Liver (tissue), 9 donors: Measurements from ENCODE around the gene HPN. TPM values are rescaled to one million over a fixed set of nuclear protein-coding genes. Genes with fewer than 3 reads are reported as not detected.
A peak's percentile ranks its signal among the peaks of the same experiment; 100 is the strongest.

ENCODE experiments used
- DNase-seq: peaks from one replicate; pipeline ENCODE4 v3.0.0-alpha.2; 2017; ENCODE audit warnings: low spot score
- H3K27ac ChIP-seq, 2 donors: one replicate each; pipeline ENCODE4 v1.7.0; 2013; ENCODE audit warnings: inconsistent platforms in 2 of 2, low read length in 2 of 2, control low read depth in 1 of 2, low read depth in 1 of 2, mild to moderate bottlenecking in 1 of 2
- H3K27me3 ChIP-seq, 4 donors: one replicate each; pipeline versions ENCODE4 v1.6.1 to v1.7.0; 2013; ENCODE audit warnings: low read length in 3 of 4, inconsistent platforms in 1 of 4, mild to moderate bottlenecking in 1 of 4, moderate library complexity in 1 of 4; ENCODE audit not compliant: control insufficient read depth in 4 of 4, insufficient read depth in 4 of 4
- H3K36me3 ChIP-seq, 4 donors: one replicate each; pipeline versions ENCODE4 v1.6.1 to v1.7.0; 2013; ENCODE audit warnings: low read length in 3 of 4, mild to moderate bottlenecking in 3 of 4, low read depth in 1 of 4, moderate library complexity in 1 of 4; ENCODE audit not compliant: control insufficient read depth in 4 of 4, insufficient read depth in 3 of 4
- H3K4me1 ChIP-seq, 4 donors: one replicate each; pipeline versions ENCODE4 v1.6.1 to v1.7.0; 2013; ENCODE audit warnings: low read length in 3 of 4, mild to moderate bottlenecking in 3 of 4, moderate library complexity in 1 of 4; ENCODE audit not compliant: control insufficient read depth in 4 of 4, insufficient read depth in 4 of 4
- H3K4me3 ChIP-seq, 3 donors: one replicate each; pipeline versions ENCODE4 v1.6.1 to v1.7.0; 2013; ENCODE audit warnings: low read length in 3 of 3, control low read depth in 1 of 3, low read depth in 1 of 3, mild to moderate bottlenecking in 1 of 3
- H3K9ac ChIP-seq, 2 donors: one replicate each; pipeline ENCODE4 v1.7.0; 2013; ENCODE audit warnings: low read length in 2 of 2, mild to moderate bottlenecking in 2 of 2, moderate library complexity in 2 of 2, control low read depth in 1 of 2, low read depth in 1 of 2
- H3K9me3 ChIP-seq, 4 donors: one replicate each; pipeline versions ENCODE4 v1.6.1 to v1.7.0; 2013; ENCODE audit warnings: low read length in 3 of 4; ENCODE audit not compliant: control insufficient read depth in 4 of 4
- FOXA1 ChIP-seq: IDR thresholded peaks from 2 replicates; pipeline ENCODE4 v1.6.1; 2016; ENCODE audit warnings: antibody characterized with exemption
- FOXA2 ChIP-seq: IDR thresholded peaks from 2 replicates; pipeline ENCODE4 v1.6.1; 2016; ENCODE audit warnings: antibody characterized with exemption
- GABPA ChIP-seq, 2 donors: IDR thresholded peaks in 1 of 2; conservative IDR thresholded peaks in 1 of 2; 2 replicates each; pipeline ENCODE4 v1.6.1; 2016; ENCODE audit warnings: antibody characterized with exemption in 2 of 2, mild to moderate bottlenecking in 1 of 2, moderate library complexity in 1 of 2
- HNF4A ChIP-seq, 2 donors: conservative IDR thresholded peaks; 2 replicates each; pipeline ENCODE4 v1.6.1; 2016; ENCODE audit warnings: antibody characterized with exemption in 2 of 2, mild to moderate bottlenecking in 2 of 2
- HNF4G ChIP-seq: IDR thresholded peaks from 2 replicates; pipeline ENCODE4 v1.6.1; 2016; ENCODE audit warnings: antibody characterized with exemption
- JUND ChIP-seq, 2 donors: IDR thresholded peaks; 2 replicates each; pipeline ENCODE4 v1.6.1; 2016; ENCODE audit warnings: antibody characterized with exemption in 2 of 2
- NR2F2 ChIP-seq: IDR thresholded peaks from 2 replicates; pipeline ENCODE4 v1.6.1; 2016; ENCODE audit warnings: antibody characterized with exemption
- RAD21 ChIP-seq, 2 donors: IDR thresholded peaks; 2 replicates each; pipeline ENCODE4 v1.6.1; 2016; ENCODE audit warnings: antibody characterized with exemption in 2 of 2, mild to moderate bottlenecking in 2 of 2
- RXRA ChIP-seq, 2 donors: IDR thresholded peaks; 2 replicates each; pipeline ENCODE4 v1.6.1; 2017 to 2018; ENCODE audit warnings: antibody characterized with exemption in 2 of 2, mild to moderate bottlenecking in 1 of 2
- SP1 ChIP-seq: IDR thresholded peaks from 2 replicates; pipeline ENCODE4 v1.6.1; 2018; ENCODE audit warnings: antibody characterized with exemption, mild to moderate bottlenecking
- TAF1 ChIP-seq: conservative IDR thresholded peaks from 2 replicates; pipeline ENCODE4 v1.6.1; 2016; ENCODE audit warnings: antibody characterized with exemption, mild to moderate bottlenecking
- YY1 ChIP-seq: IDR thresholded peaks from 2 replicates; pipeline ENCODE4 v1.6.1; 2016; ENCODE audit warnings: antibody characterized with exemption, mild to moderate bottlenecking
- WGBS: extraction: QIAGEN DNeasy Blood & Tissue Kit; methylation state at CpG from one replicate; pipeline ENCODE4 v1.1.7; 2013; 5-methylcytosine and 5-hydroxymethylcytosine counted together
- polyA plus RNA-seq, 2 donors: library from polyadenylated mRNA; stranded (reverse) in 1 of 2; unstranded in 1 of 2; fragments of 200-250 nt in 1 of 2; fragments of >200 nt in 1 of 2; fragmentation: Nextera tagmentation in 1 of 2; extraction: Ambion mirVana in 1 of 2; gene quantifications; one replicate each; pipeline versions ENCODE4 v1.2.1 to v1.2.3, GENCODE V29; 2013 to 2015
- total RNA-seq, 2 donors: library from RNA; depleted of rRNA; stranded (reverse); fragments of >200 nt; gene quantifications; one replicate each; pipeline ENCODE4 v1.2.3, GENCODE V29; 2014
- TF ChIP-seq, protein P1 (sequence below): IDR thresholded peaks from 2 replicates; pipeline ENCODE4 v1.6.1; 2016; ENCODE audit warnings: antibody characterized with exemption
- TF ChIP-seq, protein P2 (sequence below): IDR thresholded peaks from 2 replicates; pipeline ENCODE4 v1.6.1; 2016; ENCODE audit warnings: antibody characterized with exemption
- TF ChIP-seq, protein P3 (sequence below): IDR thresholded peaks from 2 replicates; pipeline ENCODE4 v1.6.1; 2016; ENCODE audit warnings: antibody characterized with exemption
- TF ChIP-seq, protein P4 (sequence below): fragments of 150-350 bp; IDR thresholded peaks from 2 replicates; pipeline ENCODE4 v1.5.1; 2017; ENCODE audit warnings: improper control_type of control experiment, low read depth, low read length; ENCODE audit not compliant: missing input control
- TF ChIP-seq, protein P5 (sequence below): IDR thresholded peaks from 2 replicates; pipeline ENCODE4 v1.6.1; 2016; ENCODE audit warnings: antibody characterized with exemption, mild to moderate bottlenecking
- donor health status: healthy.
- donor health status: healthy.
- donor health status: healthy.
- donor health status: healthy.
- donor health status: healthy.

HPN gene
- total and polyA plus RNA-seq, 4 donors: 130 to 535 (median 335) TPM

DNA sequence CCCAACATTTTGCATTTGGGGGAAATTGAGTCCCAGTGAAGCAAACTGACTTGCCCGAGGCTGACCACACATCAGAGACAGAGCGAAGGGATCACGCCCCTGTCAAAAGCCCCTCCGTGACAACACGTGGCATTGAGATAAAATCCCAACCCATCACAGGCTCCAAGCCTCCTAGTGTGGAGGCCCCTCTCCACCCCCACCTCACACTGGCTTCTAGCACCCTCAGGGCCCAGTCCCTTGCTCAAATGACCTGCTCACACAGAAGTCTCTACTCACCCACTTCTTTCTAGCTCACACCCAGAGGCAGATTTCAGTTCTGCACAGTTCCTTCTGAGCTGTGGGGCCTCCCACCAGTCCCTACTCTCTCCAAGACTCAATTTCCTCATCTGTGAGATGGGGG is 10.3 kb downstream of the HPN start:
- Histone ChIP-seq H3K27ac (no peak overlapping the region), H3K4me1 (peaks cover 8 to 51% (median 42%) of the 10 kb centered on the region in 4 donors), H3K9ac (no peak overlapping the region), H3K4me3 (no peak overlapping the region), H3K27me3 (no peaks in the 10 kb centered on the region), H3K9me3 (no peaks in the 10 kb centered on the region), H3K36me3 (peaks cover 3 to 25% (median 13%) of the 10 kb centered on the region in 4 donors)
- 92% methylated on average over 5 of the region's 5 CpGs for WGBS
- TF ChIP-seq, protein P1, sequence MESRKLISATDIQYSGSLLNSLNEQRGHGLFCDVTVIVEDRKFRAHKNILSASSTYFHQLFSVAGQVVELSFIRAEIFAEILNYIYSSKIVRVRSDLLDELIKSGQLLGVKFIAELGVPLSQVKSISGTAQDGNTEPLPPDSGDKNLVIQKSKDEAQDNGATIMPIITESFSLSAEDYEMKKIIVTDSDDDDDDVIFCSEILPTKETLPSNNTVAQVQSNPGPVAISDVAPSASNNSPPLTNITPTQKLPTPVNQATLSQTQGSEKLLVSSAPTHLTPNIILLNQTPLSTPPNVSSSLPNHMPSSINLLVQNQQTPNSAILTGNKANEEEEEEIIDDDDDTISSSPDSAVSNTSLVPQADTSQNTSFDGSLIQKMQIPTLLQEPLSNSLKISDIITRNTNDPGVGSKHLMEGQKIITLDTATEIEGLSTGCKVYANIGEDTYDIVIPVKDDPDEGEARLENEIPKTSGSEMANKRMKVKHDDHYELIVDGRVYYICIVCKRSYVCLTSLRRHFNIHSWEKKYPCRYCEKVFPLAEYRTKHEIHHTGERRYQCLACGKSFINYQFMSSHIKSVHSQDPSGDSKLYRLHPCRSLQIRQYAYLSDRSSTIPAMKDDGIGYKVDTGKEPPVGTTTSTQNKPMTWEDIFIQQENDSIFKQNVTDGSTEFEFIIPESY: no peak
- TF ChIP-seq, protein P2, sequence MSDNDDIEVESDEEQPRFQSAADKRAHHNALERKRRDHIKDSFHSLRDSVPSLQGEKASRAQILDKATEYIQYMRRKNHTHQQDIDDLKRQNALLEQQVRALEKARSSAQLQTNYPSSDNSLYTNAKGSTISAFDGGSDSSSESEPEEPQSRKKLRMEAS: no peak
- TF ChIP-seq SP1: no peak
- no peak for TF ChIP-seq RXRA (IDR thresholded peaks at IDR 0.05)
- no peak for TF ChIP-seq NR2F2
- no peak for TF ChIP-seq JUND (IDR thresholded peaks at IDR 0.05)
- no peak for TF ChIP-seq FOXA1
- TF ChIP-seq, protein P3, sequence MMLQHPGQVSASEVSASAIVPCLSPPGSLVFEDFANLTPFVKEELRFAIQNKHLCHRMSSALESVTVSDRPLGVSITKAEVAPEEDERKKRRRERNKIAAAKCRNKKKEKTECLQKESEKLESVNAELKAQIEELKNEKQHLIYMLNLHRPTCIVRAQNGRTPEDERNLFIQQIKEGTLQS: no peak
- TF ChIP-seq GABPA (IDR thresholded peaks at IDR 0.05 in 1 of 2, conservative IDR thresholded peaks at IDR 0.05 in 1 of 2): no peak
- TF ChIP-seq, protein P4, sequence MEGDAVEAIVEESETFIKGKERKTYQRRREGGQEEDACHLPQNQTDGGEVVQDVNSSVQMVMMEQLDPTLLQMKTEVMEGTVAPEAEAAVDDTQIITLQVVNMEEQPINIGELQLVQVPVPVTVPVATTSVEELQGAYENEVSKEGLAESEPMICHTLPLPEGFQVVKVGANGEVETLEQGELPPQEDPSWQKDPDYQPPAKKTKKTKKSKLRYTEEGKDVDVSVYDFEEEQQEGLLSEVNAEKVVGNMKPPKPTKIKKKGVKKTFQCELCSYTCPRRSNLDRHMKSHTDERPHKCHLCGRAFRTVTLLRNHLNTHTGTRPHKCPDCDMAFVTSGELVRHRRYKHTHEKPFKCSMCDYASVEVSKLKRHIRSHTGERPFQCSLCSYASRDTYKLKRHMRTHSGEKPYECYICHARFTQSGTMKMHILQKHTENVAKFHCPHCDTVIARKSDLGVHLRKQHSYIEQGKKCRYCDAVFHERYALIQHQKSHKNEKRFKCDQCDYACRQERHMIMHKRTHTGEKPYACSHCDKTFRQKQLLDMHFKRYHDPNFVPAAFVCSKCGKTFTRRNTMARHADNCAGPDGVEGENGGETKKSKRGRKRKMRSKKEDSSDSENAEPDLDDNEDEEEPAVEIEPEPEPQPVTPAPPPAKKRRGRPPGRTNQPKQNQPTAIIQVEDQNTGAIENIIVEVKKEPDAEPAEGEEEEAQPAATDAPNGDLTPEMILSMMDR: no peak
- no peak for TF ChIP-seq HNF4A (conservative IDR thresholded peaks at IDR 0.05)
- DNase-seq: no peak

DNA sequence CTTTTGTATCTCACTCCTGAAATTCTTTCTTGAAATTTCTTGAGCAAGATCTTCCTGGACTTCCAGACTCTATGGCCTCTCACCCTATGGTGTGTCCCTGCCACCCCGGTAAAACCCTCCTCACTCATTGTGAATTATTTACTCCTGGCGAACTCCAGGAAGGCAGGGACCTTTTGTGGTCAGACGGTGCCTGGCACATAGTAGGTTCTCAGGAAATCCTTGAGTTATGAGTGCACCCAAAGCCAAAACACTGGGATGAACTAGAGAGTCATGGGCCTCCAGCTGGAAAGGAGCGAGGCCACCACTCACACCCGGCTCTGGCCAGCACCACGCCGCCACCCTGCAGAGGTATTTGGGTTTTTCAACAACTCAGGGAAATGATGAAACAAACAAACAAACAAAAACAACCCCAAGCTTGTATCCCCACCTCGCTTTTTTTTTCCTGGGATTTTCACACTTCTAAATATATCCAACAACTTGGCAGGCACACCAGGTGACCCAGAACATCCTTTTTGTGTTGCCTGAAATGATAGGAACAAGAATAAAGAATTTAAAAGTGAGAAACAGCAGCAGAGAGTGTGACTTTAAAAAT is 11.2 kb downstream of the HPN start:
- 75% methylated on average over 8 of the region's 8 CpGs for WGBS
- Histone ChIP-seq H3K36me3 (peaks cover 3 to 25% (median 13%) of the 10 kb centered on the region in 4 donors), H3K4me3 (no peak overlapping the region), H3K4me1 (peaks cover 6 to 42% (median 33%) of the 10 kb centered on the region in 4 donors), H3K27ac (peak overlapping the region in 1 of 2 donors; percentile 24), H3K9ac (no peak overlapping the region), H3K9me3 (no peaks in the 10 kb centered on the region), H3K27me3 (no peaks in the 10 kb centered on the region)
- TF ChIP-seq HNF4A (conservative IDR thresholded peaks at IDR 0.05): no peak
- TF ChIP-seq RXRA (IDR thresholded peaks at IDR 0.05): no peak
- TF ChIP-seq, protein P2: no peak
- TF ChIP-seq, protein P4: no peak
- no peak for TF ChIP-seq GABPA (IDR thresholded peaks at IDR 0.05 in 1 of 2, conservative IDR thresholded peaks at IDR 0.05 in 1 of 2)
- TF ChIP-seq NR2F2: no peak
- TF ChIP-seq RAD21 (IDR thresholded peaks at IDR 0.05): no peak
- TF ChIP-seq HNF4G: no peak
- TF ChIP-seq FOXA2: no peak
- TF ChIP-seq, protein P1: no peak
- no peak for TF ChIP-seq YY1
- no peak for TF ChIP-seq FOXA1
- no peak for TF ChIP-seq TAF1
- TF ChIP-seq, protein P5, sequence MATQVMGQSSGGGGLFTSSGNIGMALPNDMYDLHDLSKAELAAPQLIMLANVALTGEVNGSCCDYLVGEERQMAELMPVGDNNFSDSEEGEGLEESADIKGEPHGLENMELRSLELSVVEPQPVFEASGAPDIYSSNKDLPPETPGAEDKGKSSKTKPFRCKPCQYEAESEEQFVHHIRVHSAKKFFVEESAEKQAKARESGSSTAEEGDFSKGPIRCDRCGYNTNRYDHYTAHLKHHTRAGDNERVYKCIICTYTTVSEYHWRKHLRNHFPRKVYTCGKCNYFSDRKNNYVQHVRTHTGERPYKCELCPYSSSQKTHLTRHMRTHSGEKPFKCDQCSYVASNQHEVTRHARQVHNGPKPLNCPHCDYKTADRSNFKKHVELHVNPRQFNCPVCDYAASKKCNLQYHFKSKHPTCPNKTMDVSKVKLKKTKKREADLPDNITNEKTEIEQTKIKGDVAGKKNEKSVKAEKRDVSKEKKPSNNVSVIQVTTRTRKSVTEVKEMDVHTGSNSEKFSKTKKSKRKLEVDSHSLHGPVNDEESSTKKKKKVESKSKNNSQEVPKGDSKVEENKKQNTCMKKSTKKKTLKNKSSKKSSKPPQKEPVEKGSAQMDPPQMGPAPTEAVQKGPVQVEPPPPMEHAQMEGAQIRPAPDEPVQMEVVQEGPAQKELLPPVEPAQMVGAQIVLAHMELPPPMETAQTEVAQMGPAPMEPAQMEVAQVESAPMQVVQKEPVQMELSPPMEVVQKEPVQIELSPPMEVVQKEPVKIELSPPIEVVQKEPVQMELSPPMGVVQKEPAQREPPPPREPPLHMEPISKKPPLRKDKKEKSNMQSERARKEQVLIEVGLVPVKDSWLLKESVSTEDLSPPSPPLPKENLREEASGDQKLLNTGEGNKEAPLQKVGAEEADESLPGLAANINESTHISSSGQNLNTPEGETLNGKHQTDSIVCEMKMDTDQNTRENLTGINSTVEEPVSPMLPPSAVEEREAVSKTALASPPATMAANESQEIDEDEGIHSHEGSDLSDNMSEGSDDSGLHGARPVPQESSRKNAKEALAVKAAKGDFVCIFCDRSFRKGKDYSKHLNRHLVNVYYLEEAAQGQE: no peak
- no peak for DNase-seq
